Liver (tissue), 3 donors: ENCODE measurements around the gene CTNNA1.

Source experiments
- EGR1 ChIP-seq, 2 donors: IDR thresholded peaks; 2 replicates each; pipeline ENCODE4 v1.6.1; 2016 to 2018; ENCODE audit warnings: antibody characterized with exemption in 2 of 2, low read depth in 2 of 2
- RAD21 ChIP-seq, 2 donors: IDR thresholded peaks; 2 replicates each; pipeline ENCODE4 v1.6.1; 2016; ENCODE audit warnings: antibody characterized with exemption in 2 of 2, mild to moderate bottlenecking in 2 of 2
- SP1 ChIP-seq: IDR thresholded peaks from 2 replicates; pipeline ENCODE4 v1.6.1; 2018; ENCODE audit warnings: antibody characterized with exemption, mild to moderate bottlenecking
- YY1 ChIP-seq: IDR thresholded peaks from 2 replicates; pipeline ENCODE4 v1.6.1; 2016; ENCODE audit warnings: antibody characterized with exemption, mild to moderate bottlenecking
- ZBTB33 ChIP-seq: IDR thresholded peaks from 2 replicates; pipeline ENCODE4 v1.6.1; 2016; ENCODE audit warnings: antibody characterized with exemption
- TF ChIP-seq, protein P1 (sequence below): fragments of 150-350 bp; IDR thresholded peaks from 2 replicates; pipeline ENCODE4 v1.5.1; 2017; ENCODE audit warnings: improper control_type of control experiment, low read depth, low read length; ENCODE audit not compliant: missing input control
- donor health status: healthy.
- donor health status: healthy.

GRCh38 chr5:138978080-138978479 lies 224.9 kb downstream of the CTNNA1 start:
- TF ChIP-seq, protein P1, sequence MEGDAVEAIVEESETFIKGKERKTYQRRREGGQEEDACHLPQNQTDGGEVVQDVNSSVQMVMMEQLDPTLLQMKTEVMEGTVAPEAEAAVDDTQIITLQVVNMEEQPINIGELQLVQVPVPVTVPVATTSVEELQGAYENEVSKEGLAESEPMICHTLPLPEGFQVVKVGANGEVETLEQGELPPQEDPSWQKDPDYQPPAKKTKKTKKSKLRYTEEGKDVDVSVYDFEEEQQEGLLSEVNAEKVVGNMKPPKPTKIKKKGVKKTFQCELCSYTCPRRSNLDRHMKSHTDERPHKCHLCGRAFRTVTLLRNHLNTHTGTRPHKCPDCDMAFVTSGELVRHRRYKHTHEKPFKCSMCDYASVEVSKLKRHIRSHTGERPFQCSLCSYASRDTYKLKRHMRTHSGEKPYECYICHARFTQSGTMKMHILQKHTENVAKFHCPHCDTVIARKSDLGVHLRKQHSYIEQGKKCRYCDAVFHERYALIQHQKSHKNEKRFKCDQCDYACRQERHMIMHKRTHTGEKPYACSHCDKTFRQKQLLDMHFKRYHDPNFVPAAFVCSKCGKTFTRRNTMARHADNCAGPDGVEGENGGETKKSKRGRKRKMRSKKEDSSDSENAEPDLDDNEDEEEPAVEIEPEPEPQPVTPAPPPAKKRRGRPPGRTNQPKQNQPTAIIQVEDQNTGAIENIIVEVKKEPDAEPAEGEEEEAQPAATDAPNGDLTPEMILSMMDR: no peak
- TF ChIP-seq YY1 (no peak), SP1 (no peak), EGR1 (IDR thresholded peaks at IDR 0.05; ENCODE audit: low read depth in 2 of 2) (no peak), RAD21 (IDR thresholded peaks at IDR 0.05) (no peak), ZBTB33 (no peak)
